ENCODE measurements around the gene APOL1.

GRCh38 chr22:36300396-36301212 is 47.7 kb downstream of the APOL1 start:
- TF ChIP-seq POLR2A (IDR thresholded peaks at IDR 0.05; ENCODE audit: low read depth, low read length) (no peak), POLR2AphosphoS5 (IDR thresholded peaks at IDR 0.05; ENCODE audit: low read depth, low read length) (no peak)

Data from GM12891 (cell line).